ENCODE data around the gene TMBIM1. TPM values are rescaled to one million over a fixed set of nuclear protein-coding genes. Genes with fewer than 3 reads are reported as not detected.

The TMBIM1 gene
- total and polyA plus RNA-seq, 9 of the 15 experiments (the other 6 are each of a cell fraction or from before 2014, with no cell fraction given): 14.2 to 105 (median 47.0) TPM

- TF ChIP-seq CEBPB (tag; IDR thresholded peaks at IDR 0.05): no peak
- TF ChIP-seq NEUROD1 (IDR thresholded peaks at IDR 0.05; ENCODE audit: borderline replicate concordance, low read depth, low read length, partially characterized antibody): no peak
- no peak for TF ChIP-seq ZNF780A (CRISPR knock-in tag; IDR thresholded peaks at IDR 0.05)
- TF ChIP-seq ASH1L (IDR thresholded peaks at IDR 0.05; ENCODE audit: borderline replicate concordance, low read depth, partially characterized antibody): no peak
- no peak for TF ChIP-seq SIRT6 (IDR thresholded peaks at IDR 0.05; ENCODE audit: low read depth, low read length)
- no peak for TF ChIP-seq MIER1 (IDR thresholded peaks at IDR 0.05; ENCODE audit: low read depth)
- no peak for TF ChIP-seq ETS2 (tag; IDR thresholded peaks at IDR 0.05; ENCODE audit: borderline replicate concordance, poor library complexity, severe bottlenecking)
- no peak; the same call in 1 of the 2 replicates for TF ChIP-seq NFIC (IDR thresholded peaks at IDR 0.05)
- peak in 1 of 2 experiments; percentile 2; a peak in 1 of 4 replicates for TF ChIP-seq RAD21 (CRISPR knock-in tag; conservative IDR thresholded peaks at IDR 0.05 in 1 of 2, IDR thresholded peaks at IDR 0.05 in 1 of 2)
- no peak for TF ChIP-seq AFF4 (CRISPR knock-in tag; IDR thresholded peaks at IDR 0.05)
- no peak for TF ChIP-seq IRF2 (CRISPR knock-in tag; IDR thresholded peaks at IDR 0.05)
- no peak for TF ChIP-seq PATZ1 (CRISPR knock-in tag; IDR thresholded peaks at IDR 0.05; ENCODE audit: borderline replicate concordance)
- TF ChIP-seq DACH1 (IDR thresholded peaks at IDR 0.05; ENCODE audit: partially characterized antibody): peak; percentile 77
- peak; percentile 64 for TF ChIP-seq ESRRA (IDR thresholded peaks at IDR 0.05; ENCODE audit: borderline replicate concordance, low read depth)
- no peak for TF ChIP-seq CC2D1A (IDR thresholded peaks at IDR 0.05)
- TF ChIP-seq FOXA1 (IDR thresholded peaks at IDR 0.05; ENCODE audit: borderline replicate concordance): no peak
- no peak for TF ChIP-seq NFIX (CRISPR knock-in tag; IDR thresholded peaks at IDR 0.05; ENCODE audit: low read depth)
- peak; percentile 41 for TF ChIP-seq PRDM10 (IDR thresholded peaks at IDR 0.05; ENCODE audit: partially characterized antibody)
These were observed 40.8 kb upstream of the TMBIM1 start (continued) for GRCh38 chr2:218332920-218333645.
